Stimulated activated naive CD8-positive, alpha-beta T cell treated with anti-CD3 and anti-CD28 coated beads, Interleukin-15, Interleukin-2, amounts not matched to agents 100 U/mL and 50 U/mL, for 24 hours (primary cell): ENCODE results near the gene NDUFA8.

Experiments used
- ATAC-seq: fragments of 150-1000 bp; cut with Tn5 transposase; one replicate; pipeline ENCODE4 v1.10.0; 2021
- DNase-seq: peaks from one replicate; pipeline ENCODE4 v3.0.0; 2021

NDUFA8 gene

DNA sequence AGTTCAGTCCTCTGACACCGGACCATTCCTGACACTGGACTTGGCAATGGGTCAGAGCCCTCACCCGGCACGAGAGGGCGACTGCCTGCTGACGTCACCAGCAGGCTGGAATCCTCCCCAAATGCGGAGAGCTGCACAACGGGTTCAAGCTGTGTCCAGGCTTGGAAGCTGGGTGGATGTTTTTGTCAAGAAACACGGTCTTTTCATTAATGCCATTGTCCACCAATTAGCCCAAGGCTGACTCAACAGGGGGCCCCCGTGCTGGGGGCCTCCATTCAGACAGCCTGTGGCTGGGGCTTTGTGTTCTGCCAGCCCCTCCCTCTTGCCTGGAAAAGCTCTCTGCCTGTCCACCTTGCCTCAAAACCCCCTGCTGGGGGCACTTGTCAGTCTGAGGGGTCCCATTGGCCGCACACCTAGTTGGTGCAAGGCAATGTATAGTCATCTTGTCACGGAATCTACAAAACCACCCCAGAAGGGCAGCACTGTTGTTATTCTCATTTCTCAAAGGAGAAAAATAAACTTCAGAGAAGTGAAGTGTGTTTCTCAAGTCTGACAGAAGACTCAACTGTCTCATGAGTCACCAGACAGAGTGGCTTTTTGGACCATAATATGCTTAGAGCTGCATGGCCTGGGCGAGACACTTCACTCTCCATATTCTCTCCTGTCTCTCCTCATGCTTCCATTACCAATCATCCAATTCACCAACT, 24.6 kb downstream of the NDUFA8 start:
- ATAC-seq, result no peak
- DNase-seq, result no peak

DNA sequence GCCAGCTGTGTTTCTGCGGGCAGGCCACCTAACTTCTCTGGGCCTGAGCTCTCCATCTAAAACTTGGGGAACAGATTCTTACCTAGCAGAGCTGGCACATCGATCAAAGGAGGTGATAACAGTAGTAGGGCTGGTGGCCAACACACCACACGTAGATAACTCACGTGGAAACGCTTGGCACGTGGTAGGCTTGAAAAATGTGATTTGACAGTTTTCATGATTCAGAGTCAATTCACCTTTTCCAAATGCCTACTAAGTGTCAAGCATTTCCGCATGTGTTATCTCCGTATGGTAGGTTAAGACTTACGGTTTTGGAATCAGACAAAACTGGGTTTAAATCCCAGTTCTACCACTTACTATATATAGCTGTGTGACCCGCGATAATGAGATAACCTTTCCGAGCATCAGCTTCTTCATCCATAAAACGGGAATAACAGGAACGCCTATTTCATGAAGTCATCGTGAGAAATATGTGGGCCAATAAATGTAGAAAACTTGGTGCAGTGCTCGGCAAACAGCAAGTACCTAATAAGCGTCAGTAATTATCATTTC, 25.5 kb downstream of the NDUFA8 start:
- DNase-seq (no peak), ATAC-seq (no peak)

DNA sequence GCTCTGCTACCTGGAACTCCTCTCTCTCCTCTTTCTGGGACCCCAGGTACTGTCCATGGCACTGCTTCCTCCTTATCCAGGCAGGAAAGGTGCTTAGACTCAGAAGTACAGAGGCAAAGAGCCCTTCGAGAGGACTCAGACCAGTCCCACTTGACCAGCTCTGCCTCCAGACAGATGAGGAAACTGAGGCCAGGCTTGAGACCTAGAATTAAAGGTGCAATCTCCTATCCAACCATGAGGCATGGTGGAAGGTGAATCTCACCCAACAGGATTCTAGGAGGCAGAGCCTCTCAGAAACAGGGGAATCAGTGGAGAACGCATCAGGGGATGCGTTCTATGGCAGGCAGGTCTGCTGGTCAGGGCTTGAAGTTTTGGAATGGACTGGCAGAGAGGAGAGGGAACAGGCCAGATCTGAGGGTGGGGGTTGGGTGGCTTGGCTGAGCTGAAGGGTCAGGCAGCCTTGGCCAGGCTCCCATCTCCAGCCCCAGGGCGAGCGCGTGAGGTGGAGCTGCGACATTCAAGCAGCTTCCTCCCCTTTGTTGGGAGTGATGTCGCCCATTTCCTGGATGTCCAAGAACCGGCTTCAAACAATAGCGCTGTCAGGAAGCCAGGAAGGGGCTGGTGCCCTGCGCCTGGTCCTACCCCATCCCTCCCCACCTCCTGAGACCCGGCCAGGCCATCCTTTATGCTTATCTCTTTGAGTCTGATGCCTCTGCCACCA, 26.2 kb downstream of the NDUFA8 start:
- ATAC-seq (no peak), DNase-seq (no peak)

DNA sequence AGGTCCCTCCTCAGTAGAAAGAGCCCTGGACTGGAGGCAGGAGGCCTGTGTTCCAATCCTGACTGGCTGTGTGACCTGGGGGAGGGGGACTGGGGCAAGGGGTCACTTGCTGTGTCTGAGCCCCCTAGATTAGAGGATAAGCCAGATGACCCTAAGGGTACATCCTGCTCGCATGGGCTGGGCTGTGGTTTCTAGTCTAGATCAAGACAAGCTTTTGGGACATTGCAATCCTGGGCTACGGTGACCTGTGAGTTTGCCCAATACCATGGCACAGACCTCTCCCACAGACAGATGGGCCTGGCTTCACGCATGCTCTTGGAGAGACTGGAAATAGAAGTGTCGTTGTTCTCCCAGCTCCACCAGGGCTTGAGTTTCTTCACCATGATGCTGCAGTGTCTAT, 27.0 kb downstream of the NDUFA8 start:
- ATAC-seq (no peak), DNase-seq (no peak)

DNA sequence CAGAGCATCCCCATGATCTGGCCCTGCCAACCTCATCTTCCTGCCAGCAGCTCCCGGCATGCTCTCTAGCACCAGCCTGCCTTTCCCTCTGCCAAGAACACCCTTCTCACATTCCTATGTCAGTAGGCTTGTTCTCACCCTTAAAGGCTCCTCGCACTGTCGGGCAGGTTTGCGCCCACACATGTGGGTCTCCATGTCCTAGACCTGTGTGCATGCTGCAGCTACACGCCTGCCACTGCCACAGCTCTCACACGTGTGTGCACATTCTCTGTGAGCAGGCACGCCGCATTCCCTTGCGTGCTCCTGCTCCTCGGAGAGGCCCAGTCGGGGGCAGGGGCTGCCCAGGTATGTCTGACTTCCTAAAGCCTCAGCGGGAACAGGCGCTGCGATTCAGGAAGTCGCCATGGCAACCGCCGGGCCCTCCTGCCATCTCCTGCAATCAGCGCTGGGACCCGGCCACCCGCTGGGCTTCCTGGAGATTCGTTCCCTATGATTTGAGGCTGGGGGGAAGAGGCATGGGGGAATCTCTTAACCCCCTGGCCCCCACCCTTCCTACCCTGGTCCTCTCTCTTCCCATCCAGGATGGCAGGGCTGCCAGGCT, 28.1 kb downstream of the NDUFA8 start:
- ATAC-seq (no peak), DNase-seq (no peak)

DNA sequence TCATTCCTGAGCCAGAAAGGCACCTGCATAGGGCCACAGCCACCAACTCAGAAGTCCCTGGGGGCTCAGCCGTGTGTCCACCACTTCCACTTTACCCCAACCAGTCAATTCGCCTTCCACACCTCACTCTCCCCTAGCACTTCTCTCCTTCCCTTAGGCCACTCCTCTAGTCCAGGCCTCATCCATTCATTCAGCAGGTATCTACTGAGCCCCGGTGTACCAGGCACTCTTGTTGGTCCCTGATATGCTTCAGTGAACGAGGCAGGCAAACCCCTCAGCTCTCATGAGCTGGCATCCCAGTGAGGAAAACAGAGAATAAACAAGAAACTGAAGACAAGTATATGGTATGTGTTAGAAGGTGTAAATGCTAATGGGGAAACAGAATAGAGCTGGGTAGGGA, 28.7 kb downstream of the NDUFA8 start:
- no peak for DNase-seq

DNA sequence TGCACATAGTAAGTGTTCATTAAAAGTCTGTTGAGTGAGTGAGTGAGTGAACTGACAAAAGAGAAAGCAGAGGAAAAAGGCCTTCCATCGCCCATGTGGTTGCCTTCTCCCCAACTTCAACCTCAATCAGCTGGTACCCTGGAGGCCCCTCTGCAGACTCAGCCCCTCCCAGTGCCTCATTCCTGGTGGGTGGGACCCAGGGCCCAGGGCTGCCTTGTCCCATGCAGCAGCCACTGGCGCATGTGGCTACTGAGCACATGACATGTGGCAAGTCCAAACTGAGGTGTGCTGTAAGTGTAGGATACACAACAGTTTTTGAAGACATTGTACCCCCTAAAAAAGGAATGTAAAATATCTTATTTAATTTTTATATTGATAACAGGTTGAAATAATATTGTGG, 29.6 kb downstream of the NDUFA8 start:
- DNase-seq (no peak), ATAC-seq (no peak)

More for the DNA sequence above, 28.7 kb downstream of the NDUFA8 start:
- ATAC-seq, result no peak

DNA sequence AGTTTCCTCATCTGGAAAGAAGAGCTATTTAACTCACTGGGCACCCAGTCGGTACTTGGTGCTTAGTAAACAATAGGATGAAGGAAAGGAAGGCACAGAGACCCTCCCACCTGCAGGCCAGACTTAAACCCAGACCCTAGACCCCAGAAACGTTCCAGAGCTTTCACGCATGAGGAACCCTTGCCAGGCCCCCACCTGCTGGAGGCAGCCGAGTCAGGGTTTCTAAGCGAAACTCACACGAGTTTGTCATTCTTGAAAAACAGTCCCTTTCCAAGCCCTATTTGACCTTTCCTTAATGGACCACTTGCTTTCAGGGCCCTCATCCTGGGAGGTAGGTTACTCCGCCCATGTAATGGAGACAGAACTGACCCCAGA, 30.6 kb downstream of the NDUFA8 start:
- DNase-seq (no peak), ATAC-seq (no peak)

DNA sequence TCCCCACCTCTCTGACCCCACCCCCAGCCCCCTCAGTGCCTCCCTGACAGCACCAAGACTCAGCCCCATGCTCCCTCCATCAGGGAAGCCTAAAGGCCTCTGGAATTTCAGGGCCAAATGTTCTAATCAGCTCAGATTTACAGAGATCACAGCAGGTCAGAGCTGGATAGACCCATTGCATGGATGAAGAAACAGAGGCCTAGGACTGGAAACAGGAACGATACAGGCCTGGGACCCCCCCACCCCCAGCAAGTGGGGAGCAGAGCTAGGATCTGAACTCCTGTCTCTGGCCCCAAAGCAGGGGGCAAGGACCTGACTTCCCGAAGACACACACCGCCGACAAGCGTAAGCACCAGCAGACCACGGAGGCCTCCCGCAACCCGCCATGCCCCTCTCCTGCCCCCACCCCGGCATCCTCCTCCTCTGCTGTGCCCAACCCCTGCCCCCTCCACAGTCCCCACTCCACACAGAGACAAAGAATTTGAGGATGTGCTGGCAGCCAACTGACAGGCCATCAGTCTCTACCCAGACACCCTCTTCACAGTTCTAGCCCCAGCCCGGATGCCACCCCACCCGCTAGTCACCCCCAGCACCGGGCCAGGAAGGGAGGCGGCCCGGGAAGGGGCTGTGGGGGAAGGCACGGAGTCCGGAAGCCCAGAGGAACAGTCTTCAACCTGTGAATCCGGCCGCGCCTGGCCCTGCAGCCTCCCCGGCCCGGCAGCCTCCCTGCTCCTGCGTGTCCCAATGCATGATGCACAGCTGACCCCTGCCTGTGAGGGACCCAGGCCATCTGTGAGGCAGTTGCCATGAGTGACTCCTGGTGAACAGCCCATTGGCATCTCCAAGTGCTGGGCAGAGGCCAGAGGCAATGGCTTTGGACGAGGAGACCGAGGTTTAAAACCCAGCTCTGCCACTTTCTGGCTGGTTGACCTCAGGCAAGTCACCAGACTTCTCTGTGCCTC, 31.3 kb downstream of the NDUFA8 start:
- DNase-seq, result no peak
- ATAC-seq, result no peak

DNA sequence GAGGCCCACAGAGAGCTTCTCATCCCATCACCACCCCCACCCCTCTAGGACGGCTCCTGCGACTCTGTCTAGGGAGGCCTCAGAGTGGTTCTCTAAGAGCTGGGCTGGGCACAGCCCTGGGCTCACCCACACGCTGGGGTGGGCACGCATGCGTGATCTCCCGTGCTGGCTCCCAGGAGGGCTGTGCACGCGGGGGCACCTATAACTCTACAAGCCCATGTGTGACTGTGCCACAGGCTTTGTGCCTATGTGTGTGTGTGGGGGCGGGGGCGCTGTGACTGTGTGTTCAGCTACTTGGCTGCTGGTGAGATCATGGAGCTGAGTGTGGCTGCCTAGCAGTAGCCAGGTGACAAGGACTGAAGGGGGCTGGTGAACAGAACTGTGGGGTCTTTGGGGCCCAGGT, 32.2 kb downstream of the NDUFA8 start:
- ATAC-seq, result peak; percentile 28
- peak; percentile 38 for DNase-seq

DNA sequence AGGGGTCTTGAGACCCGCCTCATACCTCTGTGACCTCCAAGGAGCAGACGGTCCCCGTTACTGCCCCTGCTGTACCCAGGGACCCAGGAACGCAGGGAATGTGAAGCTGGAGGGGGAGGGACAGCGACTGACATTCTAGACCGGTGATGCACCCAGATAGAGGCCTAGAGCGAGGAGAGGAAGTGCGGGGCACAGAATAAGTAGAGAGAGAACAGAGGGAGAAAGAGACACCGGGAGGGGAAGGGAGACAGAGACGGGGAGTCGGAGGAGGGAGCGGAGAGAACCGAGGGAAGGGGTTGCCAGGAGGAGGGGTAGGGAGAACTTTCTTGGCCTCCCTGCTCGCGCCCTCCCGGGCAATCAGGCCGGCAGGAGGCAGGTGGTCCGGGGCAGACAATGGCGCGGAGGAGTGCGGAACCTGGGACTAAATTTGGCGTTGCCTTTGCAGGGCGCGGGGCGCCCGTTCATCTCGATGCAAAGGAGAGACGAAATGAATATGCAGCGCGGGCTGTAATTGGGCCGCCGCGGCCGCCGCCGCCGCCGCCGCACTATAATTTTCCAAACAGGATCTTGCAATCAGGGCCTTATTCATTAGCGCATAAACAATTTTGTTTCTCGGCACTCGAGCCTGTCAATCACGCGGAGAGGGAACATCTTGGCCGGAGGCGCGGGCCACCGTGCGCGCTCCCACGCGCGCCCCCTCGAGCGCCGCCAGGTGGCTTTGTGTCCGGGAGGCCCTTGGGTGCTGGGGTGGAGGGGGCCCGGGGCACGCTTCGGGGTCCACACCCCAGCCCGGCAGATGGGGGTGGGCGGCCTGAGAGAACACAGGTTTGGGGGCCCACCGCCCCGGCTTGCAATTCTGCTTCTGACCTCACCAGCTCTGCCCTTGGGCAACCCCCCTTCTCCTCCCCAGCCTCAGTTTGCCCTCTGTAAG, 33.0 kb downstream of the NDUFA8 start:
- no peak for ATAC-seq
- no peak for DNase-seq

DNA sequence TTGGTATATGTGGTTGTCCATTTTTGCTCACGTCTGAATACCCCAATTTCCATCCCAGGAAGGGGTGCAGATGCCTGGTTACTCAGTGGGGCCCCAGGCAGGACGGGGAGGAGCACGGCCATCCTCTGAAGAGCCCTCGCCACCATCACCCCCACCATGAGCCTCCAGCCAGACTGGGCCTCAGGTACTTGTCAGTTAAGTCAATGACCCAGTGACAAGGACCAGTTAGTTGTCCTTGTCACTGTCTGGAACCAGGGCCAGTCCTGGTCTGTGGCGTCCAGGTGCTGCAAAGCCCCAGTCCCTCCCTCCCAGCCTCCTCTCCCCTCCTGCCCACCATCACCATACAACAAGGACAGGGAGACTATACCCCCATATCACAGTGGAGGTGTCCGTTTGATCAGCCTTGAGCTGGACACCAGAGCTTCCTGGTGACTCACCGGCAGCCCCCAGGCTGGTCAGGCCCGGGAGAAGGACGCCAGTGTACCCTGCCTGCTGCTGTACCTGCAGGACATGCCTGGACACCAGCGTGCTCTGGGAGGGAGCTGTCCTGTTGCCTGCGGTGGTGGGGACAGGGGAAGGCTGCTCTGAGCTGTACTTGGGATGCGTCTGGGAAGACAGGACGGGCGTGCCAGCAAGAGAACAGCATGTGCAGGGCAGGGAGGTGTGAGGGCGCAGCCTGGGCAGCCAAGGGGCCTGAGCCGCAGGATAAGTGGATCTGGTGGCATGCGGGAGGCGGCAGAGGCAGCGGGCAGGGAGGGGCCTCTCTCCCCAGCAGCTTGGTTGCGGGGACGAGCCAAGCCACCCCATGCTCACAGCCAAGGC, 33.9 kb downstream of the NDUFA8 start:
- ATAC-seq, result no peak
- no peak for DNase-seq

DNA sequence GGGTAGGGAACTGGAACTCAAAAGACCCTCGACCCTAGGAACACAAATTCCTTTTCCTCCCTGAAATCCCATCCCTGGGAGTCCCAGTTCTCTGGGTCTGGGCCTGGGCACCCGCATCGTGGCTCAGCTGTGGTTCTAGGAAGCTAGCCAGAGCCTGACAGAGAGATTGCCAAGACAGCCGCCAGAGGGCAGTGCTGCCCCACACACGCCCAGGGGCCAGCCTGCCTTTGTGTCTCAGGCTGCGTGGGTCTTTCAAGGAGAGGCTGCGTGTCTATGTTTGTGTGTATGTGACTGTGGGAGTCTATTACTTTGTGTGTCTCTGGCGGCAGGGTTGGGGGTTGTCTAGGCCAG, 34.4 kb downstream of the NDUFA8 start:
- ATAC-seq (peak; percentile 78), DNase-seq (peak; percentile 84)

DNA sequence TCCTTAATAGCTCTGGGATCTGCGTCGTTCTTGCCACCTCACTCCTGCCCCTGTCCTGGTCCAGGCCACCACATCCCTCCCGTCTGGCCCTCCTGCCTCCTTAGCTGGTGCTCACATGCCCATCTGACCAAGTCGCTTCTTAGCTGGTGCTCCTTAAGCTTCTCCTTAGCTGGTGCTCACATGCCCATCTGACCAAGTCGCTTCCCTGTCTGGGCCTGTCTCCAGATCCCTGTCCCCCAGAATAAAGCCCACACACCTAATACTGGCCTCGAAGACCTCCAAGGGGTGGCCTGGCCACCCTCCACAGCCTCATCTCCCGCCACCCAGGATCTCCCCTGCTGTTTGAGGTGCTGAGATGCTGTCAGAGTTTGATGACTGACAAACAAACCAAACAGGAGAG, 35.1 kb downstream of the NDUFA8 start:
- no peak for ATAC-seq
- DNase-seq, result no peak

DNA sequence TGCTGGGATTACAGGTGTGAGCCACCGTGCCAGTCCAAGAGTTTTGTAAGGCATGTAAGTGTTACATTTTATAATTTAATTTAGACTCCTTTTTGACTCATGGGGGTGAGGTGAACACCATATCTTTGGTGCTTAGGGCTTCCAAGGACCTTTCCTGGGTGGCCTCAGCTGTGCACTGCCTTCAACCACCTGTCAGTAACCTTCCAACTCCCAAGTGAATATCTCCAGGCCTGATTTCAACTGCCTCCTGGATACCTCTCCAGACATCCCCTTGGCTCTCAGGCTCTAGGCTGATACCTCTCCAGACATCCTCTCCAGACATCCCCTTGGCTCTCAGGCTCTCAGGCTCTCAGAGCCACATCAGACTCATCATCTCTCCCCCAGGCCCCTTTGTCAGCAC, 35.5 kb downstream of the NDUFA8 start:
- no peak for DNase-seq
- no peak for ATAC-seq

DNA sequence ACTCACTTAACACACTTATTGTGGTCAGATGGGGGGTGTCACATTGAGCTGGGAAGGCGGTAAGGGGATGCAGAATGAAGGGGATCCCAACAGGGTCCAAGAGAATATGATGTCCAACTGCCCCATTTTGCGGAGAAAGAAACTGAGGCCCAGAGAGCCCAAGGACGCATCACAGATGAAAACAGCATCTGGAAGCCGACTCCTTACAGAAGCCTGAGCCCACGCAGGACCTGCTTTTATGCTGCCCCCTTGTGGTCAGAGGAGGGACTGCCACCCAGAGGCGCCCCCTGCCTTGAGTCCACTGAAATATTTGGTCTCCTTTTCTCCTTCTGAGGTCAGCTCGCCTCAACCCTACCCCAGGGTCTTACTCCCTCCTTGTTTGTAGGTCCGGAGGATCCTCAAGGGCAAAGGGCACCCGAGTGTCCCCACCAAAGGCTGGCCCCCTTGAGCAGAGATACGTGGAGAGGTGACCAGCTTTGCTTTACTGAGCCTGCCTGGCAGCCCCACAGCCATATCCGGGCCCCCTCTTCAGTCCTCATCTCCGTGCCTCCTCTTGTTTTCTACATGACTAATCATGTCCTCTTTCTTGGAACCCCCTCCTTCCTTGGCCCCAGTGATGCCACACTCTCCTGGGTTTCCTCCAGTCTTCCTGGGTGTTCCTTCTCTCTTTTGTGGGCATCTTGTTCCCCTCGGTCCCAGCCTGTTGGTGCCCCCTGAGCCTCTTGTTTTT, 36.5 kb downstream of the NDUFA8 start:
- peak; percentile 32 for ATAC-seq
- peak; percentile 80 for DNase-seq

DNA sequence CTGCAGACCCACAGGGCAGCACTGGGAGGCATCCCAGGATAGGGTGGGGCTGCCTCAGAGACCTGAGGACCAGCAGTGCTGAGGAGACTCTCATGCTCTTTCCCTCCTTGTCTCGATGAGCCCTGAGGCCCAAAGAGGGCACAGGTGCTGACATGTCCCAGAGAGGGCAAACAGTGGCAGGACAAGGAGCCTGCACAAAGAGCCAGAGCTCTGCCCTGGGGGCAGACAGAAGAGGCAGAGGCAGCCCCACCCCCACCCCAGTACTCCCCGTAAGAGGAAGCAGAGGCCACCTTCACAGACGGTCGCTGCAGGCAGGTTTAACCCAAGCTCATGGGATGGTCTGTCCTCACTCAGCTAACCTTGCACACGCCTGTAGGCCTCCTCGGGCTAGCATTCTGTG, 37.1 kb downstream of the NDUFA8 start:
- ATAC-seq, result no peak
- DNase-seq, result no peak

DNA sequence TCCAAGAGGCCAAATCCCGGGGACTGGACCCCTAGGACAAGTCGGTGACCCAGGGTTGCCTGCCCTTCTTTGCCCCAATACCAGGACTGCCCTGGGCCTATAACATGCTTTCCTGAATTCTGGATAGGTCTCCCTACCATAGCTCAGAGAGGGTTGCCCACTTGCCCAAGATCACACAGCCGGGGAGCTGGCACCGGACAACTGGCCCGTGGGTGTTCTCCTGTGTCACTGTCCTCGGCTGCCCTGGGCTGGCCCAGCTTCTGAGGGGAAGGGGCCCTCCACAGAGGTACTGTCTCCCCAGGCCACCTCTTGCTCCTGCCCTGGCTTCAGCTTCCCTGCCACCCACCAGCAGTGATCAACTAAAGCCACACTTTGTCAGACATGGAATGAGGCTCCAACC, 37.6 kb downstream of the NDUFA8 start:
- ATAC-seq (no peak), DNase-seq (no peak)

DNA sequence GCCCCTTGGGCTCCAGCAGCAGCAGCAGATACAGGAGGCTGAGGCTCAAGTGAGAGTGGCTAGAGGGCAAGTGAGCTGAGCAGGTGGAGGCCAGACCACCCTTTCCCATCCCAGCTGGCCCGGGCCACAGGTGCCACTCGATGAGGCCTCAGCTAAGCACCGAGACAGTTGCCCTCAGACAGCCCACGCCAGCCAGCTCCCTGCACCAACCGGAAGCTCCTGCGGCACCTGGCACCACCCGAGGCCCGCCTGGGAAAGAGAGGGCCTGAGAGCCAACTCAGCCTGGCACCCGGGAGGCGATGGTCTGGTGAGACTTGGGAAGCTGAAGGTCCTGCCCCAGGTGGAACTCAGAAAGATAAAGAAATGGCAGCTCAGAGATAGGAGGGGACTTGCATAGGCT, 38.2 kb downstream of the NDUFA8 start:
- ATAC-seq, result no peak
- DNase-seq, result no peak
